Mesendoderm (in vitro differentiated cells): Measurements from ENCODE around the gene ACRBP.
"Not testable (repeated sequence)": the region's sequence is repeated elsewhere in the genome, so short reads cannot be mapped to it uniquely, and the experiment has no call there.

Source experiments
- DNase-seq: peaks from one replicate; pipeline ENCODE4 v3.0.0; 2013
- H2AK5ac ChIP-seq: 2 replicates; pipeline ENCODE4 v1.6.1; 2013; ENCODE audit warnings: low read length, inconsistent platforms
- H2BK120ac ChIP-seq: 2 replicates; pipeline ENCODE4 v1.6.1; 2013; ENCODE audit warnings: low read depth, mild to moderate bottlenecking, low read length, moderate library complexity, mixed read lengths
- H2BK15ac ChIP-seq: replicated peaks from 2 replicates; pipeline ENCODE4 v1.6.1; 2013; ENCODE audit warnings: low read depth, mild to moderate bottlenecking, moderate library complexity
- H2BK5ac ChIP-seq: 2 replicates; pipeline ENCODE4 v1.6.1; 2013; ENCODE audit warnings: low read length, inconsistent platforms
- H3K18ac ChIP-seq: 2 replicates; pipeline ENCODE4 v1.6.1; 2013; ENCODE audit warnings: mild to moderate bottlenecking, low read length, mixed read lengths
- H3K23ac ChIP-seq: one replicate; pipeline ENCODE4 v1.6.1; 2013; ENCODE audit warnings: low read length
- H3K27ac ChIP-seq: 2 replicates; pipeline ENCODE4 v1.5.1; 2013; ENCODE audit warnings: low read depth, mild to moderate bottlenecking, inconsistent platforms, low read length, moderate library complexity
- H3K27me3 ChIP-seq: 2 replicates; pipeline ENCODE4 v1.6.1; 2013; ENCODE audit warnings: low read length, control low read depth, mild to moderate bottlenecking, inconsistent platforms; ENCODE audit not compliant: insufficient read depth, poor library complexity
- H3K36me3 ChIP-seq: 2 replicates; pipeline ENCODE4 v1.6.1; 2013; ENCODE audit warnings: low read length, inconsistent platforms; ENCODE audit not compliant: control insufficient read depth, insufficient read depth
- H3K4ac ChIP-seq: one replicate; pipeline ENCODE4 v1.6.1; 2013; ENCODE audit warnings: low read depth, mild to moderate bottlenecking, low read length, moderate library complexity
- H3K4me1 ChIP-seq: 2 replicates; pipeline ENCODE4 v1.6.1; 2013; ENCODE audit warnings: low read depth, low read length, inconsistent platforms; ENCODE audit not compliant: control insufficient read depth
- H3K4me2 ChIP-seq: 2 replicates; pipeline ENCODE4 v1.6.1; 2013; ENCODE audit warnings: low read length
- H3K4me3 ChIP-seq: 2 replicates; pipeline ENCODE4 v1.5.1; 2013; ENCODE audit warnings: mild to moderate bottlenecking, low read length
- H3K56ac ChIP-seq: one replicate; pipeline ENCODE4 v1.6.1; 2013; ENCODE audit warnings: low read length
- H3K79me1 ChIP-seq: 2 replicates; pipeline ENCODE4 v1.6.1; 2013; ENCODE audit warnings: low read length, inconsistent platforms
- H3K79me2 ChIP-seq: 2 replicates; pipeline ENCODE4 v1.6.1; 2013; ENCODE audit warnings: mild to moderate bottlenecking, low read length; ENCODE audit not compliant: control insufficient read depth, insufficient read depth
- H3K9ac ChIP-seq: 2 replicates; pipeline ENCODE4 v1.6.1; 2013; ENCODE audit warnings: low read length, inconsistent platforms
- H4K5ac ChIP-seq: one replicate; pipeline ENCODE4 v1.6.1; 2013; ENCODE audit warnings: low read length
- H4K8ac ChIP-seq: one replicate; pipeline ENCODE4 v1.6.1; 2013; ENCODE audit warnings: low read depth, mild to moderate bottlenecking, control low read depth, low read length, moderate library complexity
- WGBS: extraction: QIAGEN DNeasy Blood & Tissue Kit; methylation state at CpG from one replicate; pipeline ENCODE4 v1.1.7; 2013; ENCODE audit warnings: low lambda C conversion rate, missing lambda C conversion rate; ENCODE audit not compliant: insufficient coverage; ENCODE audit errors: extremely low coverage; 5-methylcytosine and 5-hydroxymethylcytosine counted together

Gene ACRBP

GRCh38 chr12:6604259-6605029, 42.8 kb downstream of the ACRBP start:
- Histone ChIP-seq H3K23ac (no peak overlapping the region), H3K56ac (peak overlapping the region; percentile 2), H2BK120ac (no peak overlapping the region), H3K27me3 (no peaks in the 10 kb centered on the region), H3K4me3 (no peak overlapping the region), H2BK15ac (no peak overlapping the region), H3K4ac (no peak overlapping the region), H3K18ac (no peak overlapping the region), H4K5ac (no peak overlapping the region), H3K27ac (no peak overlapping the region), H3K79me1 (peaks cover 20% of the 10 kb centered on the region), H2BK5ac (no peak overlapping the region), H3K4me2 (peak overlapping the region; percentile 49), H2AK5ac (no peak overlapping the region), H4K8ac (no peak overlapping the region), H3K79me2 (peaks cover 40% of the 10 kb centered on the region), H3K4me1 (peaks cover 12% of the 10 kb centered on the region), H3K9ac (peak overlapping the region; percentile 71), H3K36me3 (peaks cover 22% of the 10 kb centered on the region)
- WGBS: no CpG with 5 or more reads among the region's 6 CpGs
- no peak for DNase-seq

GRCh38 chr12:6603095-6603567, 44.1 kb downstream of the ACRBP start:
- no peak overlapping the region for H3K4ac ChIP-seq
- H3K4me3 ChIP-seq: no peak overlapping the region
- WGBS: no CpG with 5 or more reads among the region's 6 CpGs
- no peak overlapping the region for H3K27ac ChIP-seq
- peak overlapping the region; percentile 18 for H3K56ac ChIP-seq
- H3K36me3 ChIP-seq: peaks cover 25% of the 10 kb centered on the region
- H3K79me2 ChIP-seq: peaks cover 40% of the 10 kb centered on the region
- H2BK15ac ChIP-seq: no peak overlapping the region
- peak; percentile 65 for DNase-seq
- no peak overlapping the region for H2BK120ac ChIP-seq
- no peak overlapping the region for H4K5ac ChIP-seq
- peaks cover 20% of the 10 kb centered on the region for H3K79me1 ChIP-seq
- peak overlapping the region; percentile 1 for H3K9ac ChIP-seq
- H2AK5ac ChIP-seq: no peak overlapping the region
- H4K8ac ChIP-seq: no peak overlapping the region
- H3K27me3 ChIP-seq: no peaks in the 10 kb centered on the region
- no peak overlapping the region for H3K18ac ChIP-seq
- H3K23ac ChIP-seq: no peak overlapping the region
- H2BK5ac ChIP-seq: no peak overlapping the region
- H3K4me1 ChIP-seq: peaks cover 12% of the 10 kb centered on the region
- no peak overlapping the region for H3K4me2 ChIP-seq

- Histone ChIP-seq H3K4me3 (no peak overlapping the region), H3K79me2 (peaks cover 40% of the 10 kb centered on the region), H3K9ac (no peak overlapping the region), H4K5ac (no peak overlapping the region), H3K56ac (no peak overlapping the region), H3K36me3 (peaks cover 27% of the 10 kb centered on the region), H3K4me2 (no peak overlapping the region), H3K23ac (no peak overlapping the region), H2BK15ac (no peak overlapping the region), H3K4ac (no peak overlapping the region), H2BK120ac (no peak overlapping the region), H3K18ac (no peak overlapping the region), H3K27me3 (no peaks in the 10 kb centered on the region), H2BK5ac (no peak overlapping the region), H4K8ac (no peak overlapping the region), H3K79me1 (peaks cover 20% of the 10 kb centered on the region), H3K27ac (no peak overlapping the region), H2AK5ac (no peak overlapping the region), H3K4me1 (peaks cover 12% of the 10 kb centered on the region)
- no CpG with 5 or more reads among the region's 3 CpGs for WGBS
- no peak for DNase-seq
Observed at GRCh38 chr12:6602526-6602925, 44.7 kb downstream of the ACRBP start.

GRCh38 chr12:6595673-6596072, 51.6 kb downstream of the ACRBP start:
- H4K8ac ChIP-seq, H3K9ac ChIP-seq, H3K18ac ChIP-seq, H2BK5ac ChIP-seq, H3K79me2 ChIP-seq, H2AK5ac ChIP-seq, H3K4me1 ChIP-seq, H3K56ac ChIP-seq, H3K4ac ChIP-seq, H2BK15ac ChIP-seq, DNase-seq, H3K4me3 ChIP-seq, H4K5ac ChIP-seq, H3K27ac ChIP-seq, H3K79me1 ChIP-seq, H3K4me2 ChIP-seq, H3K27me3 ChIP-seq, H3K23ac ChIP-seq, H2BK120ac ChIP-seq: not testable (repeated sequence)
- peaks cover 39% of the 10 kb centered on the region for H3K36me3 ChIP-seq
- WGBS: no CpG with 5 or more reads among the region's 10 CpGs

- H4K8ac ChIP-seq: no peak overlapping the region
- H3K79me2 ChIP-seq: no peaks in the 10 kb centered on the region
- H2AK5ac ChIP-seq: no peak overlapping the region
- no peak overlapping the region for H3K18ac ChIP-seq
- H2BK120ac ChIP-seq: no peak overlapping the region
- no peak overlapping the region for H3K4me3 ChIP-seq
- no peak overlapping the region for H4K5ac ChIP-seq
- WGBS: no CpG with 5 or more reads among the region's 8 CpGs
- no peak overlapping the region for H2BK5ac ChIP-seq
- peaks cover 35% of the 10 kb centered on the region for H3K36me3 ChIP-seq
- H3K9ac ChIP-seq: no peak overlapping the region
- H3K56ac ChIP-seq: no peak overlapping the region
- no peak overlapping the region for H3K23ac ChIP-seq
- H3K4ac ChIP-seq: no peak overlapping the region
- no peaks in the 10 kb centered on the region for H3K27me3 ChIP-seq
- H3K27ac ChIP-seq: no peak overlapping the region
- H3K4me2 ChIP-seq: no peak overlapping the region
- DNase-seq: no peak
- H3K4me1 ChIP-seq: no peaks in the 10 kb centered on the region
- H3K79me1 ChIP-seq: peaks cover 2% of the 10 kb centered on the region
- H2BK15ac ChIP-seq: no peak overlapping the region
Observed at GRCh38 chr12:6592087-6592486, 55.1 kb downstream of the ACRBP start.
